ENCODE results near the gene LPGAT1.
"Not testable (repeated sequence)": the region's sequence is repeated elsewhere in the genome, so short reads cannot be mapped to it uniquely, and the experiment has no call there.

Gene LPGAT1

GRCh38 chr1:211734359-211734758 lies 96.2 kb downstream of the LPGAT1 start:
- DNase-seq = no peak

DNA sequence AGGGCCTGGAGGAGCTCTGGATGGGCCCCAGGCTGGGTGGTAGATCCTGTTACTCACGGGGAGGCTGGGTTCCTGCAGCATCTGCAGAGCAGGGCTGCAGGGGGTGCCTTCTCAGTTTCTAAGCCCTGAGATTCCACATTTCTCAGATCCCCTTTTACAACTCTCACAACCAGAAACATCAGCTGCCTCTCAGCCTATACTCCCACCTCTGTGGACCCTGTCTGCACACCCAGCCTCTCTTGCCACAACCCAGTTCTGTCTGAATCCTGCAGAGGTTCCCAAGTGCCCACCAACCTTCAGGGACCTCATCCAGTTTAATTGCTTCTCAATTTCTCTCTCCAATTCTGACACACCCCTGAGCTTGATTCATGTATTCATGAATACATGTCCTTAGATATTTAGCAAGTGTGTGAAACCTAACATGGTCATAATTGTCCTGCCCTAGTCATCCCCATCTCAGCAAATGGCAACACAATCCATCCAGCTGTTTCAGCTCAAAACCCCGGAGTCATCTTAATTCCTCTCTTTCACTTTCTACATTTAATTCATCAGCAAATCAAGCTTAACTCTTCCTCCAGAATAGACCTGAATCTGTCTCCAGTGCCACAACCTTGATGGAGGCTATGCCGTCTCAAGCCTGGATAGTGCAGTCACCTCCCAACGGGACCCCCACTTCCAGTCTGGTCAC lies 98.1 kb downstream of the LPGAT1 start:
- peak; percentile 6 for DNase-seq

GRCh38 chr1:211731456-211732292 lies 98.9 kb downstream of the LPGAT1 start:
- DNase-seq = no peak

- no peak for DNase-seq
Measured at GRCh38 chr1:211730347-211730746, 100.2 kb downstream of the LPGAT1 start.

DNA sequence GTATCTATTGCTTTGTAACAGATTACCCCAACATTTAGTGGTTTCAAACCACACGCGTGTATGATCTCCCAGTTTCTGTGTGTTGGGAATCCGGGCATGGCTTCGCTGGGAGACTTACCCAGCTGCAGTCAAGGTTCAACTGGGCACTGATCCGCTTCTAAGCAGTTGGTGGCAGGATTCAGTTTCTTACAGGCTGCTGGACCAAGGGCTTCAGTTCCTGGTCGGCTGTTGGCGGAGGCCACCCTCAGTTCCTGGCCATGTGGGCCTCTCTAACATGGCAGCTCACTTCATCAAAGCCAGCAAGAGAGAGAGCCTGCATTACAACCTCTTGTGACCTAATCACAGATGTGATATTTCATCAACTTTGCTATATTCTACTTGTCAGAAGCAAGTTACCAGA lies 101.3 kb downstream of the LPGAT1 start:
- no peak for DNase-seq

- DNase-seq = no peak
Measured at GRCh38 chr1:211726467-211726995, 104.0 kb downstream of the LPGAT1 start.

GRCh38 chr1:211724687-211725196 lies 105.8 kb downstream of the LPGAT1 start:
- DNase-seq = no peak

GRCh38 chr1:211723273-211723672 lies 107.3 kb downstream of the LPGAT1 start:
- DNase-seq = no peak

DNA sequence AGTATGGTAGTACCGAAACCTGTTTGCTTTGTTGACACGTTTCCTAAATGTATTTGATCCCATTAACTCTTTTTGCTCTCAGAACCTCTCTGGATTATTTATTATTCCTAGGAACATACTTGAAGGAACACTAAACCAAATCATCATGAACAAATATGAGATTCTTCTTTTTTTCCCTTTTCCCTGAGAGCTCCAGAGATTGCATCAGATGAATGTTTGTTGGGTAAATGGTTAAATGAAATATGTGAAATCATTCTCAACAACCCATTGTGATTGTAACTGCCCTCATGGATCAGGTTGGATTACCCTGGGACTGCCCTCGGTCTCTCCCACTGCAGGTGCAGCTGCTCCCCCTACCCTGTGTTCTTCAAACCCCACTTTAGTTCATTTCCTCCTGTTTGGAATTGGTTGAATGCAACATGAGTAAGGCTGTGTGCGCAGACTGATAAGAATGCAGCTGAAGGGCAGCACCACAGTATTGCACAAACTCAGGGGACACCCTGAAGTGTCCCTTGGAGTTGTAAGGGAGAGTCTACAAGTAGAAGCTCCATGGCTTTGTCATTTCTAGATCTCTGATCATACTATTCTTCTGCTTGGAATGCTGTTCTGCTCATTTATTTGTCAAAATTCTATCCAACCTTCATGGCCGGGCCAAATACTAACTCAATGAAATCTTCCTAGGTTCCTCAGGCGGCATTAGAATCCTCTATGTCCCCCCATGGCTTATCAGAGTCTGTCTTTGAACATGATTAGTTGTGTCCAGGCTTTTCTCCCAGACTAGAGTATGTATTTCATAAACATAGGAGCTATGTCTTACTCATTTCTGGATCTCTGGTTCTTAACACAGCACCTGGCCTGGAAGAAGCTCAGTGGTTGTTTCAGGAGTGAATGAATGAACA lies 108.0 kb downstream of the LPGAT1 start:
- no peak for DNase-seq

GRCh38 chr1:211716555-211716954 lies 114.0 kb downstream of the LPGAT1 start:
- not testable (repeated sequence) for DNase-seq

- DNase-seq = no peak
Measured at GRCh38 chr1:211715971-211716370, 114.6 kb downstream of the LPGAT1 start.

DNA sequence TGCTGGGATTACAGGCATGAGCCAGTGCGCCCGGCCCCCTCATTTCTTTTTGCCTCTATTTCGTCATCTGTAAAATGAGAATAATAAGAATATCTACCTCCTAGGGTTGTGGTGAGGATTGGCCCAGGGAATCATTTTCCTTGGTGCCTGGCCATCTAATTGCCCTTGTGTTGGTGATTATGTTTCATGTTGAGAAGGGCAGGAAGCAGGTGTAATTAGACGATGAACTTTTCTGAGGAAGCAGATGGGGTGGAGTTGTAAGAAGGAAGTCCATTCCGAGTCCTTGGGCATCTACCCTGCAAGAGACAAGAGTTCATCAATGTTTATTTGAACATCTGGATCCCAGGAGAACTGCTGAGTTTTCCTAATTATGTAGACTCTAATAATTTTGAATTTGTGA lies 116.4 kb downstream of the LPGAT1 start:
- DNase-seq = no peak

DNA sequence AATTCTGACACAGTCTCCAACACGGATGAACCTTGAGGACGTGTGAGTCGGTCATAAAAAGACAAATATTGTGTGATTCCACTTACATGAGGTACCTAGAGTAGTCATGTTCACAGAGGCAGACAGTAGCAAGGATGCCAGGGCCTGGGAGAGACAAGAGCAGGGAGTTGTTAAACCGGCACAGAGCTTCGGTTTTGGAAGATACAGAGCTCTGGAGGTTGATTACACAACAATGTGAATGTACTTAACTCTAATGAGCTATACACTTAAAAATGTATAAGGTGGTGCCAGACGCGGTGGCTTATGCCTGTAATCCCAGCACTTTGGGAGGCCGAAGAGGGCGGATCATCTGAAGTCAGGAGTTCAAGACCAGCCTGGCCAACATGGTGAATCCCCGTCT lies 117.3 kb downstream of the LPGAT1 start:
- DNase-seq = no peak

DNA sequence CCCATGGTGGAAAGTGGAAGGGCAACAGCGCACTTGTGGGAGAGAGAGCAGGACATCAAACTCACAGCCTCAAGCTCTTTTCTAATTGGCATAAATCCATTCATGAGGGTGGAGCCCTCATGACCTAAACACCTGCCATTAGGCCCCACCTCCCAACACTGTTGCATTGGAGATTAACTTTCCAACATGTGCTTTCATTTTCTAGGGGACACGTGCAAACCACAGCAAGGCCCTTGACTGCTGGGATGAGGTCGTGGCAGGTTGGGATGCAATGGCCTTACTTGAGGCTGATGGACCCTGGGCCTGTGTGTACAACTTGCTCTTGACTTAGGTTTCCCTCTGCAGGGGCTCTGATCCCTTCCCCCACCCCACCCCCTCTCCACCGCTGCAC lies 119.3 kb downstream of the LPGAT1 start:
- DNase-seq = peak; percentile 24

DNA sequence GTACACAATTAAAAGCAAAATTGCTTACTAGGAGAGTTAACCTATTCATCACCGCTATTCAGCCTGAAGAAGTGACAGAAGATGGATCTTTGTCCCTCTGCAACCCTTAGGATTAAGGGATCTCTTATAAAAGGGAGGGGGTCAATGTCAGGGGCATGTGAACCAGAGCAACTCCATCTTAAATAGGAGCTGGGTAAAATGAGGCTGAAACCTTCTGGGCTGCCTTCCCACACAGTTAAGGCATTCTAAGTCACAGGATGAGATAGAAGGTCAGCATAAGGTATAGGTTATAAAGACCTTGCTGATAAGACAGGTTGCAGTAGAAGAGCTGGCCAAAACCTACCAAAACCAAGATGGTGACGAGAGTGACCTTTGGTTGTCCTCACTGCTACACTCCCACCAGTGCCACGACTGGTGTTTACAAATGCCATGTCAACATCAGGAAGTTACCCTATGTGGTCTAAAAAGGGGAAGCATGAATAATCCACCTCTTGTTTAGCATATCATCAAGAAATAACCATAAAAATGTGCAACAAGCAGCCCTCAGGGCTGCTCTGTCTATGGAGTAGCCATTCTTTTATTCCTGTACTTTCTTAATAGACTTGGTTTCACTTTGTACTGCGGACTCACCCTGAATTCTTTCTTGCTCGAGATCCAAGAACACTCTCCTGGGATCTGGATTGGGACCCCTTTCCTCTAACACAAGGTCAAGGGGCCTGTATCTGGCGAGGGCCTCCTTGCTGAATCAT lies 119.8 kb downstream of the LPGAT1 start:
- DNase-seq = peak; percentile 80

GRCh38 chr1:211708926-211709325 lies 121.6 kb downstream of the LPGAT1 start:
- no peak for DNase-seq

DNA sequence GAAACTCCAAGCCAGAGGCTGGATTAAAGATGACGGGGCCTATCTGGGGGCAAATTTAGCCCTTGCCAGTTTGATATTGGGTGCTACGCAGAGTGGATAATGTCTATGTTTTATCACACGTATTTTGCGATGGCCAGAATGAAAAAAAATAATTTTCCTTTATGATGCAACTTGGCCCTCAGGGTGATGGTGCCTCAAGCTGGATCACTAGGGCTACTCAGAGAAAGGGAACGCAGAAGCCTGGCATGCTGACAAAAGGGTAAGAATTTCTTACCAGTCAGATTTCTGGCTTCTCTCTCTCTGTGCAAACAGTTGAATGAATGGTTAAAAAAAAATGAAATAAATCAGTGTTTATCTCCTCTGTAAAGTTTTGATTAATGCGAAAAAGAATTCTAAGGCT lies 122.6 kb downstream of the LPGAT1 start:
- no peak for DNase-seq

DNA sequence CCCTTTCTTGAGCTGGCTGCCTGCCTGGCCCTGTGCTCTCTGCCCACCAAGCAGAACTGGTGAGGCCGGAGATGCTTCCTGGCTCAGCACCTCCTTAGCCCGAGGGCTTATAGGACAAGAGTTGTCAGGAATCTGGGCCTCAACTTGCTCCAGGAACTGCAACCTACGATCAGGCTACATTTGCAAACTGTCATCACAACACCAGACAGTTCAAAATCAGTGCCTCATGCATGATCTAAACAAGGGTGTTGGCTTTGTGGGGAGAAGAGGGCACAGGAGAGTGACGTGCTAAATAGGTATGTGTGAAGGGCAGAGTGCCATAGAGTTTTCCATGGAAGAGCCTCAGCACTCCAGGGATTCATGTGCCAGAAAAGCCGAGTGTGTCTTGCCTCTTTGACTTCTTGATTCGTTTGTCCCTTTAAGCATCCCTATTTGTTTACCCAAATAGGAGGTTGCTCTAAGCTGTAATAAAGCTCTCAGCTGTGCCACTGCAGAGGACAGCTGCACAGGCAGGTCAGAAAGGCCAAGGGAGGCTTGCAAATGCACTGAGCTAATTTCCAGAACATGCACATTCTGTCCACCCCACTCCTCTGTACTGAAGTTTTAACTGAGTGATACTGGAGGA lies 125.0 kb downstream of the LPGAT1 start:
- DNase-seq = no peak

GRCh38 chr1:211704543-211704942 lies 126.0 kb downstream of the LPGAT1 start:
- DNase-seq = no peak

GRCh38 chr1:211703812-211704537 lies 126.6 kb downstream of the LPGAT1 start:
- no peak for DNase-seq

DNA sequence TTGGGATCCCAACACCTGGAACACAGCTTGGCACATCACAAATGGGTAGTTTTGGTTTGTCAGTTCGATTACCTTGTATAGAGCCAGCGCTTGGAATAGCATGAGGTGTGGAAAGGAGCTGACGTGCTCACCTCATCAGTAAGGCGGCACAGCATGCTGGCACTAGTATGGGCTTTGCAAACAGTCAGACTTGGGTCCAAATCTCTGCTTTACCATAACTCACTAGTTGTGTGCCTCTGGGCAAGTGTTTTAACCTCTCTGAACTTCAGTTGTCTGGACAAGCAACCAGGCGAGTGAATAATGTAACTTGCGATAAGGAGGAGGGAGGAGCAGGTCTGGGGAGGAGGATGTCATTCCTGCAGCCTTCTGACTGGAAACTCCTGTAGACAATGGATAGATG lies 128.8 kb downstream of the LPGAT1 start:
- no peak for DNase-seq
